ENCODE results near the gene LANCL2.
"Not testable (repeated sequence)": the region's sequence is repeated elsewhere in the genome, so short reads cannot be mapped to it uniquely, and the experiment has no call there.

LANCL2 gene

DNA sequence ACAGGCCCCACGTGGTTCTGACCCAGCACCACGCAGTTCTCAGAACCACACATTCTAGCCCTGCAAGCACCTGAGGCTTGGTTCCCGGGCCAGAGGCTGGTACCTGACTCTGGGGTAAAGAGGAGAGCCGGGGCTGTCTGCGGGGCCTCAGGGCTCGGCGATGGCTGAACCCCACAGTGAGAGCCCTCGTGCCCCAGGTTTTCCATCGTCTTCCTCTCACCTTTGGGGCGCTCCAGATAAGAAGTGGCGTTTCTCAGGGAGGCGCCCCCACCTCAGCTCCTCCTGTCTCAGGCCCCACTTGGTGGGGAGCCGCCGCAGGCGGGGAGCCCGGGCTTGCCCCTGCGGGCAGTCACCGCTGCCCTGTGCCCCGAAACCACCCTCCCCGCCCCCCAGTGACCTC, 2.2 kb upstream of the LANCL2 start:
- no peak for DNase-seq

DNA sequence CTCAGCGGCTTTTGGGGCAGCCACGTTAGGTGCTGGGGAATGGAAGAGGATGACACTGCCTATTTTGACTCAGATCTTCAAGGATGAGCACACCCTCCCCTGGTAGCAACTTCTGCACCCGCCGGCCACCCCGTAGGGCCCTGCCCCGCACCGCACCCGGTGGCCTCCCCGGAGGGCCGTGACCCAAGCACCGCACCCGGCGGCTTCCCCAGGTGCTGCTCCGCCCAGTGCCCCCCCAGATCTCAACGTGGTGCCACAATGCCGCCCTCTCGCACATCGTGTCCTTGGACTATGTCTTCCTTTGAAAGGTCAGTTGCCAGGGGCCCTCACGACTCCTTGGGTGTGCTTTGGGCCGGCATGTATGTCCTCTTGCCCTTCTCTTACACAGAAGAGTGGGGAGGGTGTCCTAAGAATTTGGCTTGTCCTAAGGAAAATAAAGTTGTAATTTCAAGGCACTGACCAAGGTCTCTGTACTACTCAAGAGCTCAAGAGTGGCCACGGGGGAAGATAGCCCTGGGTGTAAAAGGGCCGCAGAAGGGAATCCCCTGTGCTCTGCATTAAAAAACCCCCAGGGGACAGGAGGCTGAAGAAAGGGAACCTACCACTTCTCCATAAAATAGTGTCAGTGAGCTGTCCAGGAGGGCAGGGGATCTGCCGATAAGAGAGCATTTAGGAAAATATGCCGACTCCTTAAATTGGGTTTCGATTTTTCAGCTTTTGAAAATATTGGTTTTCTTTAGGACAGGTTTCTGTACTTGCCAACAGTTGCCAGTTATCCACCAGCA, 1.6 kb upstream of the LANCL2 start:
- DNase-seq: no peak

- DNase-seq: peak; percentile 90 to 94
Measured at GRCh38 chr7:55365675-55366460, 731 bp downstream of the LANCL2 start.

DNA sequence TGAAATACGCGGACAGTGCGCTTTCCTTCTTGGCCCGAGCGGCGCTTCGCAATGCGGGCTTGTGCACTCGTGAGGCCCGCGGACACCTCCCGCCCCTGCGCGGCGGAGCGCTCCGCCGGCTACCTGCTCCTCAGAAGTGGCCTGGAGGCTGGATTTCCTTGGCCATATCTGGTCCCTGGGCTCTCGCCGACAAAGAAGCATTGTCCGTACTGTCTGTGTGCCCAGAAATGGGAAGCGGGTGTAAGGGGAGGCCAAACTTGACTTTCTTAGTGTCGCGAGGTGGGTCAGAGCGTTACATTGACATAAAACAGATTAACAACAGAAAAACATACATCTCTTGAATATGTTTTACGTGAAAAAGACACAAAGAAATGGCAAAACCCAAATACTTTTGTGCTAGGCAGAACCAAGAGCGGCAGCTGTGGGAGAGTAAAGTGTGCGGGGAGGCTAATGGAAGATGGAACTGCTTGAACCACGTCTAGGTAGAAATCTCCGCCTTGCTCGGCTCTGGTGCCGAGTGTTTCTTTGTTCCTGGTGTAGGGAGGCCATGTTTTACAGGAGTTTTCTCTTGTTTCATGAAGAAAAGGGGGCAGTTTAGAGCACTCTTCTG, 1.4 kb downstream of the LANCL2 start:
- DNase-seq: peak; percentile 35 to 56

DNA sequence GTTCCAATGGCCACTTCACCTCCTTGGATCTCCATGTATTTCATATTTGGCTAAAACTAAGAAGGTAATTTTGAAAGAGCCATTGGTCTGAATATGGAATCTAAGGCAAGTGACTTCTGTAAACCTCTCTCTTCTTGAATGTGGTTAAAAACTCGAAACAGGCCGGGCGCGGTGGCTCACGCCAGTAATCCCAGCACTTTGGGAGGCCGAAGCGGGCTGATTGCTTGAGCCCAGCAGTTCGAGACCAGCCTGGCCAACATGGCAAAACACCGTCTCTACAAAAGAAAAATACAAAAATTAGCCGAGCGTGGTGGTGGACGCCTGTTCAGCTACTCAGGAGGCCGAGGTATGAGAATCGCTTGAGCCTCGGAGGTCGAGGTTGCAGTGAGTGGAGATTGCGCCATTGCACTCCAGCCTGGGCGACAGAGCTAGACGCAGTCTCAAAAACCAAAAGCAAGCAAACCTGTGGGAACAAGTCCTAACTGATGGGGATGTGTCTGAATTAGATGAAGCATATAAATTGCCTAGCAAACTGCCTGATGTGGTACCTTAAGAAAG, 2.2 kb downstream of the LANCL2 start:
- no peak for DNase-seq

DNA sequence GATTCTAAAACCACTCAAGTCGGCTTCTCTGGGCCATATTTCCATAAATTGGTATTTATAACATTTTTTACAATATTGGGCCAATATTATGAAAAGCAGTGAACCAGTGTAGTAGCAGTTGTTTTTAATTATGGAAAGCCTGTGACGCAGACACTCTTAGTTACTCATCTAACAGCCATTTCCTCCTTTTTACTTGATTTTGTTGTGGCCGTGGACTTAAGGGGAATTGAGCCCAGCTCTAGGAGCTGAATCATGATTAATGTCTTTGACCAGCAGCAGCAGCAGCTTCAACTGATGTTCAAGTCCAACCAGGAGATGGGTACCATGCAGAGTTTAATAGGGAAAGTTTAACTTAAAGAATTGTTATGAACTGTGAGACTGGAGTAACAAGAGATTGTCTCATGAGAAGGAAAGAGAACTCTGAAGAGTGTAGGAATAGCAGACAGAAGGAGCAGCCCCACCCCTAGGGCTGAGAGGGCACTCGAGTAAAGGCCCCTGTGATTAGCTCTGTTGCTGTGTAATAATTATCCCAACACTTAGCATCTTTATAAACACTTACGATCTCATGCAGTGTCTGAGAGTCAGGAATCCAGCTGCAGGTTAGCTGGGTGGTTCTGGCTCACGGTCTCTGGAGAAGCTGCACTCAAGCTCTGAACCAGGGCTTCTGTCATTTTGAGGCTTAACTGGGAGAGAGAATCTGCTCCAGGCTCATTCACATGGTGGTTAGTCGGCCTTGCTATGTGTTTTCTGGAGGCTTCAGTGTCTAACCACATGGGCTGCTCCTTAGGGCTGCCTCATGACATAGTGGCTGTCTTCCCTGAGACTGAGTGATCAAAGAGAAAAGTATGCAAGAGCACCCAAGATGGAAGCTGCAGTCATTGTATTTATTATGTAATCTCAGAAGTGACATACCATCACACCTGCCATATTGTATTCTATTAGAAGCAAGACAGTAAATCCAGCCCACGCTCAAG, 4.6 kb downstream of the LANCL2 start:
- DNase-seq: no peak

DNA sequence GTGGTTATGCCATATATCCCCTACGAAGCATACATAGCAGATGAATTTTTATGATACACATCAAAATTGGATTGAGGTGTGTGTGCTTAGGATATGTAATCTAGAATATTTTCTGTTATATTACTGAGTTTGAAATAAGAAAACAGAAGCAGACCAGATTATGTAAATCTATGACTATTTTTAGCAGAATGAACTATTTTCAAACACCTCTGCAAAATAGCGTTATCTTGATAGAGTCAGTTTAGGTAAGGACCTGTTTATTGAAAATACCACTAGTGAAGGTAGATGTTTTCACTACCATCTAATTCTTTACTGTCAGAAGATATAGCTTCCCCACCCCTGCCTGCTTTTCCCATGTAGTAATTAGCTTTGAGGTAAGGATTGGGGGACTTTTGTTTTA, 9.1 kb downstream of the LANCL2 start:
- no peak for DNase-seq

DNA sequence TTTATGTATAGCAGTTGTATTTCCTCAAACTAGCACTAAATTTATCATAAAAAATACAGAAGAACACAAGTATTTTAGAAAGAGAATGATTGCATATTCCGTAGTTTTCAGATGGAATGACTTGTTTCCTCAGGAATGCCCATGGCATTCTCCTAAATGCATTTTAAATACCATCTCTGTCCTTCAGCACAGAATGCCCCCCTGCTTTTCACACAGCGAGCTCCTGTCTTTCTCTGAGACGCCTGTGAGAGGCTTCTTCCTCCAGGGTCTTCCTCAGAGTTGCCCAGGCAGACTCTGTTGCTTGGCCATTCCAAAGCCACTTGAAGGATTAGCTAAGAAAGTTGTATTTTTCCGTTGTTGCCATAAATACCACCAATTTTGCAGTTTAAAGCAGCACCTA, 10.1 kb downstream of the LANCL2 start:
- no peak for DNase-seq

- DNase-seq: no peak
Measured at GRCh38 chr7:55377162-55377817, 12.2 kb downstream of the LANCL2 start.

- no peak for DNase-seq
Measured at GRCh38 chr7:55379285-55379684, 14.1 kb downstream of the LANCL2 start.

DNA sequence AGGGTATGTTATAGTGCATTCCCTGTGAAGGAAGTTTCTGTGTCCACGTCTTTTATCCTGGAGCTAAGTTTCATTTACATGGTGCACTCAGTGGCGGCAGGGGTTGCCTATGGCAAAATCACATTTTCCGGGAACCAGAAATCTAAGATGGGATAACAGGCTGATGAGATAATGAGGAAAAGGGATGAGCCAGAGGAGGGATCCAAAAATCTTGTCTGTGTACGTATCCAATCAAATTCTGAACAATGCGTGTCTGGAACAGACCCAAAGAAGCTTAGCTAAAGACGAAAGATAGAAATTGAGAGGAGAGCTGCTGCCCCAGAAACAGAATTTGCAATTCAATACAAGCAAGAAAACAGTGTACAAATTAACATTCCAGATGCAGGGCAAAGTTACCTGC, 16.1 kb downstream of the LANCL2 start:
- DNase-seq: no peak

DNA sequence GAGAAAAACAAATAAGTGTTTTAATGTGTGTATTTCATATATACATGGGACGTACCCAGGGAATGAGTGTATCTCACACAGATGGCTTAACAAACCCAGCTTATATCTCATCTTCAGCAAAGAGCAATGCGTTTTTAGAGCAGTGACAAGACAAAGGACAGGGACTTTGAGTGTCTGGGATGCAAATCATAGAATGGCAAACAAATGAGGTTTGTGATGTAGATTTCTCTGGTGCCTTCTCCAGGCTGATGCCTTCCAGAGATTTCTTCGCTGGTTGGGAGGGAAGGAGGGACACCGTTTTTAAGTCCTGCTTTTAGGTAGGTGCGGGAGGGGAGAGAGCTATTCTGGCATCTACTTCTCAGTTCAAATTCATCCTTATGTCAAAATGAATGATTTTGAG, 16.6 kb downstream of the LANCL2 start:
- DNase-seq: no peak

- DNase-seq: no peak
Measured at GRCh38 chr7:55382251-55382650, 17.1 kb downstream of the LANCL2 start.

- no peak for DNase-seq
Measured at GRCh38 chr7:55386541-55386940, 21.4 kb downstream of the LANCL2 start.

- DNase-seq: peak; percentile 45 to 56
Measured at GRCh38 chr7:55387062-55387965, 22.2 kb downstream of the LANCL2 start.

GRCh38 chr7:55396233-55396785, 31.2 kb downstream of the LANCL2 start:
- no peak for DNase-seq

DNA sequence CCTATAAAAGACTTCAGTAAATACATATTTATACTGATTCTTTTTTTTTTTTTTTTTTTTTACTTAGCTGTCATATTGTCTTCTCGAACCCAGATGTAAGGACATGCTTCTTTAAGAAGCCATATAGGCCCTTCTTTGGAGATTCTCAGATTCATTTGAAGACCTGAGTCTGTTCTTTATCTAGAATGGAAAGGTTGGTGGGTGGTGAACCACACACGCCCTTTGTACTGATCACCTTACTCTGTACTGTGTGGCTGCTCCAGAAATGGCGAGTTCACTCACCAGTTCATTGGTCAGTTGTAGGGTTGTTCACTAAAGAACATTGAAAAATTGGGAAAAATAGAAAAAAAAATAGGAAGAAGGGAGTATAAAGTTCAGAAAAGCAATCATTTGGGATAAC, 32.5 kb downstream of the LANCL2 start:
- no peak for DNase-seq

GRCh38 chr7:55400191-55400590, 35.1 kb downstream of the LANCL2 start:
- DNase-seq: no peak

DNA sequence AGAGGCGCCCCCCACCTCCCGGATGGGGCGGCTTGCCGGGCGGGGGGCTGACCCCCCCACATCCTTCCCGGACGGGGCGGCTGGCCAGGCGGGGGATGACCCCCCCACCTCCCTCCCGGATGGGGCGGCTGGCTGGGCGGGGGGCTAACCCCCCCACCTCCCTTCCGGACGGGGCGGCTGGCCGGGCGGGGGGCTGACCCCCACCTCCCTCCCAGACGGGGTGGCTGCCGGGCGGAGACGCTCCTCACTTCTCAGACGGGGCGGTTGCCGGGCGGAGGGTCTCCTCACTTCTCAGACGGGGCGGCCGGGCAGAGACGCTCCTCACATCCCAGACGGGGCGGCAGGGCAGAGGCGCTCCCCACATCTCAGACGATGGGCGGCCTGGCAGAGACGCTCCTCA, 37.4 kb downstream of the LANCL2 start:
- DNase-seq: not testable (repeated sequence)

GRCh38 chr7:55405856-55406541, 40.9 kb downstream of the LANCL2 start:
- no peak for DNase-seq
